ENCODE results near the gene DPH6.
A peak's percentile ranks its signal among the peaks of the same experiment; 100 is the strongest.
"Not testable (repeated sequence)": the region's sequence is repeated elsewhere in the genome, so short reads cannot be mapped to it uniquely, and the experiment has no call there.

Gene DPH6

DNA sequence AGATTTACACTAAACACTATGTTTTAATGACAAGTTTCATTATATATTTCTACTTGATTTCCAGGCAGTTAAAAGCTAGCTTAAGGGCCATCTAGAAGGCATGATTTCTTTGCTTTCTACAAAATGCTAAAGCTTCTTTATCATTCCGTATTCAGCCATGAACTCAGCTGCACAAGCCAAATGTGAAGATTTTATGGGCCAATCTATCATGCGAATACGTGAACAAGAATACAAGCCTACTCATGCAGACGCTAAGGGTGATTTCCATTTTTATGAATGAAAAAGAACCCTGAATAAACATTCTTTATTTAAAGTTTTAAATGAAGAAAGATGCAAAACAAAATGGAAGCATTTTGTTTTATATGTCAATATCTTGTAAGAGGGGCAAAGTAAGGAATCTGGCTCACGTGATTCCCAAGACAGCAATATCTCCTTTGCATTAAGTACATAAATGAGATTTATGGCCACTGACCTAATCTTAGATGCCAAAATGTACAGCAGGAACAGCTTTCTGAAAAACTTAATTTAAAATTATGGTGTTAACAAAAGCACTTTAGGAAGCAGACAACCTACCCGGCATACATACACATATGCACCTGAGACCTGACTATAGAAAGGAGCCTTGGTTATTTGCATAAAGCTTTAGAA is 215.8 kb downstream of the DPH6 start:
- no peak for DNase-seq (ENCODE audit: low read depth, low spot score)

DNA sequence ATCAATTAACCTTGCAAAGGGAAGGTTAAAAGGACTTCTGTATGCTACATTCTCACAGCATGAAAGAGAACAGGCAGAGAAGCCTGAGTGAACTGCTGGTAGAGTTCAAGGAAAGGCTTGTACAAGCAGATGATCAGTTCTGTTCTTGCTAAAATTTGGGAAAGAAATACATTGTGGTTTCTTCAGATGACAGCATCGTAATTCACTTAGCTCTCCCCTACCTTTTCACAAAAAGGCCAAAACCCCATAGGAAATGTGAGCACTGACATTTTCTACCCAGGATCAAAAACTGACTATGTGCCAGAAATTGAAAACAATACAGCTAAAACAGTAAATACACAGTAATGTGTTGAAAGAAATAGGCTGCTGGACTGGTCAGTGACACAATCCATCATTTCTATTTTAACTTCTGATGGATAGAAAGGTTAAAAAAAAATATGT is 216.4 kb downstream of the DPH6 start:
- peak; percentile 16 for DNase-seq (ENCODE audit: low read depth, low spot score)

DNA sequence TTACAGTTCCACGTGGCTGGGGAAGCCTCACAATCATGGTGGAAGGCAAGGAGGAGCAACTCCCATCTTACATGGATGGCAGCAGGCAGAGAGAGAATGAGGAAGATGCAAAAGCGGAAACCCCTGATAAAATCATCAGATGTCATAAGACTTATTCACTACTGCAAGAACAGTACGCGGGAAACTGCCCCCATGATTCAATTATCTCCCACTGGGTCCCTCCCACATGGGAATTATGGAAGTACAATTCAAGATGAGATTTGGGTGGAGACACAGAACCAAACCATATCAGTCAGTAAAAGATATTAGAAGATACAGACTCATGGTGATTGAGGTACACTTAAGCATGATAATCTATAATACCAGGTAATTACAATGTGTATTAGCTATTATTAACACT is 217.1 kb downstream of the DPH6 start:
- DNase-seq (ENCODE audit: low read depth, low spot score) = not testable (repeated sequence)

DNA sequence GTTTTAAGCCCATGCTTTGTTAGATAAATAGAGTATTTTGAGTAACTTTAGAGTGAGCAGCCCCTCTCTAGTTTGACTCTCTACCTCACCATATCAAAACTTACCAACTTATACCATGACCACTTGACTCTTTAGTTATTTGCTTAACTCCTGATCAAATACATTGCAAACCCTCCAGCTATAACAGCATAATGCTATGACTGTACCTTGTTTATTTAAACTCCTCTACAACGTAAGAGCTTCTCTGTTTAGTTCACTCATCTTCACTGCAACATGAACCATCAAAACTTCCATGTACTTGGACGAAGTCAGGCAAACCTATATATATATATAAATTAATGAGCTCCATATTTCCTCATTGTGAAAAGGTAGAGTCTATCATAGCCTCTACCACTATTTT is 218.2 kb downstream of the DPH6 start:
- no peak for DNase-seq (ENCODE audit: low read depth, low spot score)

DNA sequence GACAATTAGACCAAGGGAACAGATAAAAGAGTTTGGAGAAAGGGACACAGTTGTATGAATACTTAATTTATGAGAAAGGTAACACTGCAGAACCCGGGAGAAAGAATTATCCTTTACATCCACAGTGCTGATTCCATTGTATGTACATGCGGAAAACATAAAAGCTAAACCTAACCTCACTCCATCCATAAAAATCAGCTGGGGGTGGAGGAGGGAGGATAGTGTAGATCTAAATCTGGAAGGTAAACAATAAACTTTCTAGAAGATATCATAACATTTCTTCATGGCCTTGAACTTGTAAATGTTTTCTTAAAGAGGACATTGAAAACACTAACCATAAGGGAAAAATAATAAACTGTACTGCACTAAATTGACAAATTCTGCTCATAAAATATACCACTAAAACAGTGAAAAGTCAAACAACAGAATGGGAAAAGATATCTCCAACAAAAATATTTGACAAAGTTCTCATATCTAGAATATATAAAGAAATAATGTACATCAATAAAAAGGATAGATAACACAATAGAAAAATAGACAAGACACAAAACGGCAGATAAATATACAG is 220.5 kb downstream of the DPH6 start:
- no peak for DNase-seq (ENCODE audit: low read depth, low spot score)

- DNase-seq (ENCODE audit: low read depth, low spot score) = no peak
Observed at GRCh38 chr15:35323141-35323540, 222.8 kb downstream of the DPH6 start.

- no peak for DNase-seq (ENCODE audit: low read depth, low spot score)
Observed at GRCh38 chr15:35321926-35322325, 224.0 kb downstream of the DPH6 start.

- no peak for DNase-seq (ENCODE audit: low read depth, low spot score)
Observed at GRCh38 chr15:35320911-35321310, 225.1 kb downstream of the DPH6 start.

All from astrocyte of the hippocampus (primary cell).